ENCODE measurements around the gene CARS1.

CARS1 gene

DNA sequence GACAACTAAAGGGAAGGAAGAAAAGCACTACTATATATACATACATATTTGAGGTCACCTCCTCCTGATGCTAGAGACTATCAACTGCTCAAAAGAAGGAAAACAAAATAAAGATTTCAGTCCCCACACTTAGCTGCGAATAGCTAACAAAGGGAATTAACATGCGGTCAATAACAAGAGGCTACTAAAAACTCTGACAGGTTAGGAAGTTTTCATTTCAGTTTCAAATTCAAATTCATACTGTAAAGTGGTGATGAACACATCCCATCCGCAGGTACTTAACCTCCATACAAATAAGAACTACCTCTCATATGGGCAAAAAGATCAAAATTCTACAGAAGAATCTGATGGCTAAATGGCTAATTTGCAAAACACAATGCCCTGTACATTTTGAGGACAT lies 67.7 kb downstream of the CARS1 start:
- DNase-seq, result no peak

DNA sequence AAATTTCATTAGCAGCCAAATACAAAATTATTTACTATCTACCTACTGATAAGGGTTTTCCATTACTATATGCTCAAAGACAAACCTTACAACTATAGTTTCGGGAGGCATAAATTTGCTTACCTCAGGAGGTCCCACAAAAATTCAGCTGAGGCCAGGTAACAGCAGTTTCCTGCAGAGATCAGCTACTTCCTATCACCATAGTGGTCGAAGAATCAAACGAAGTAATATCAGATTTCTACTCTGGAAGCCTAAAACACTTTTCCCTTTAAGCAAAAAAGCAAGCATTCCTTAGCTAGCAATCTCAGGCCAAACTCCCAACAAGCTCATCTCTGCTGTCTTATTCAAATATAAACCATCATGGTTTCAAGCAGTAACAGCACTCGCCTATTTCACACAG lies 68.2 kb downstream of the CARS1 start:
- DNase-seq, result no peak

DNA sequence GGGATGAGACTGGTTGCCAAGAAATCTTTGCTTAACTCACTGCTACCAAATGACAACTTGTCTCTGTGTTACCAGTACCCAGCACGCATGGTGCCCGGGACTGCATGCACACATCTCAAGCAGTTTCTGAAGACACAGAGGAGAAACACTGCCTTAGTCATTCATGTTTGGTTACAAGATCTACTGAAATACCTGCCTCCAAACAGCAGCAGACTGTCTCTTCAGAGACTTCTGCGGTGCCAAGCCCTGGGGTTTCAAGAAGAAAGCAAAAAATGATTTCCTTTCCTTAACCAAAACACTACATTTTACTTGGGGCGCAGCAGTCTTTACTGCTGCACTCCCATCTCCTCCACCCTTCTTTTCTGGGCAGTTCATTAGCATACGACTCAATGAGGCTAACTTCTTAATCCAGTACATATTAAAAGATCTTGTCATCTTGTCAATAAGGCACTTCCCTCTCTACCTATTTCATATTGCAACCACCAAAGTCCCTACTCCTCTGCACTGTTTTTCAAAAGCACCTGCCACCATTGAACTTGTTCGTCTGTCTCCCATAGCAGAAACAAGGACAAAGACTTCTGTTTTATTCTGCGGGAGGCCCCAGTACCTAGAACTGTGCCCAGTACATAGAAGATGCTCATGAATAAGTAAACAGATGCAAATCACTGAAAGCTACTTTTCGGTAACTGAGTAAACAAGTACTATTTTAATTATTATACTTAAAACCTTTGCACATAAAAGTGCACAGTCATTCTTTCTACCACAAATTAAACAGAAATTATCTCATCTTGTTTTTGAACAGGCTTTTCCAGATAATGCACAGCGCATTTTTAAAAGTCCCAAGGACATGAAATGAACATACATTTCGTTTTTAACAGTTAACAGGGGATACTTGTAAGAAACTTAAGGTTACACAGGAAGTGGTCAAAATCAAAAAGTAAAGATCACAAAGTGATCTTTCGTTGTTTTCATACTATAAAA lies 69.1 kb downstream of the CARS1 start:
- DNase-seq, result no peak

DNA sequence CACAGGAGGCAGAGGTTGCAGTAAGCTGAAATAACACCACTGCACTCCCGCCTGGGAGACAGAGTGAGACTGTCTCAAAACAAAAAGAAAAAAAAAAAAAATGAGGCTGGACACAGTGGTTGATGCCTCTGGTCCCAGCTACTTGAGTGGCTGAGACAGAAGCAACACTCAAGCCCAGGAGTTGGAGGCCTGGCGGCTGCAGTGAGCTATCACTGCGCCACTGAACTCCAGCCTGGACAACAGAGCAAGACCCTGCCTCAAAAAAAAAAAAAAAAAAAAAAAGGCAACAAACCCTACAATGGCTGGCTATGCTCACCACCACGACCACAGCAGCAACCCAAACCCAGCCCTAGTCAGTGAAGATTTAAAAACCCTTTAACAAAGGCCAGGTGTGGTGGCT lies 73.3 kb downstream of the CARS1 start:
- no peak for DNase-seq

DNA sequence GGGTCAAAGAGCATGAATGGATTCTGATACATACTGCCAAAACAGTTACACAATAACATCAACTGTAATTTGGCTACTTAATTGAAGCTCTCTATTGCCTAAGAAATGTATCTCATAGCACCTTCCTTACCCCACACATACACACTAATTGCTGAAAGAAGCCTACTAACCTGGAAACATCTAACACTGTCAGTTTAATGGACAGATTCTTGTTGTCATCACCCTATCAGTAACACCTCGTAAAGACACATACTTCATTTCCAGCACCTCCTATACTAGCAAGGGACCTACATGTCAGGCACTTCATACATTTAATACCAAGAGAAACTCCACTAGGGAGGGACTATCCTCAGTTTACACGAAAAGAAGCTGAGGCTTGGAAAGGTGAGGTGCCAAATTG lies 75.0 kb downstream of the CARS1 start:
- no peak for DNase-seq

DNA sequence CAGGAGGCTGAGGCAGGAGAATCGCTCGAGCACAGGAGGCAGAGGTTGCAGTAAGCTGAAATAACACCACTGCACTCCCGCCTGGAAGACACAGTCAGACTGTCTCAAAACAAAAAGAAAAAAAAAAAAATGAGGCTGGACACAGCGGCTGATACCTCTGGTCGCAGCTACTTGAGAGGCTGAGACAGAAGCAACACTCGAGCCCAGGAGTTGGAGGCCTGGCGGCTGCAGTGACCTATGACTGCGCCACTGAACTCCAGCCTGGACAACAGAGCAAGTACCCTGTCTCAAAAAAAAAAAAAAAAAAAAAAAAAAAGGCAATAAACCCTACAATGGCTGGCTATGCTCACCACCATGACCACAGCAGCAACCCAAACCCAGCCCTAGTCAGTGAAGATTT lies 76.1 kb downstream of the CARS1 start:
- no peak for DNase-seq

DNA sequence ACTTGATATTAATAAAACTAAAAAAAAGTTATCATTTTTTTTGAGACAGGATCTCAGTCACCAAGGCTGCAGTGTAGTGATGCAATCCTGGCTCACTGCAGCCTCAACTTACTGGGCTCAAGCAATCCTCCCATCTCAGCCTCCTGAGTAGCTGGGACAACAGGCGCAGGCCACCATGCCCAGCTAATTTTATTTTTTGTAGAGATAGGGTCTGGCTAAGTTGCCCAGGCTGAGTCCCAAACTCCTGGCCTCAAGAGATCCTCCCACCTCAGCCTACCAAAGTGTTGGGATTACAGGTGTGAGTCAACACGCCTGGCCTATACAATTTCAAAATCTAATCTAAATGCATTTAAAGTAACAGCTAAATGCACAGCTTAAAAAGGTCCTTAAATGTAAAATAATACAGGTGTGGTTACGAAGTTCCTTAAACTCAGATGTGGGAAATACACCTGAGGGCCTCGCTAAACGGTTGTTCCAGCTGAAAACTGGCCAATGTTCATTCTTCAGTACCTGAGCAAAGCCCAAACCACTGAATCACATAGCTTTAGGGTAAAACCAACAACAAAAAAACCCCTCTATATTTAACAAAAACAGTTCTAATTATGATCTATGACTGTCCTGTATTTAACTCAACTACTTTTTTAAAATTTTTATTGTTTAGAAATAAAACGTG lies 76.9 kb downstream of the CARS1 start:
- no peak for DNase-seq

DNA sequence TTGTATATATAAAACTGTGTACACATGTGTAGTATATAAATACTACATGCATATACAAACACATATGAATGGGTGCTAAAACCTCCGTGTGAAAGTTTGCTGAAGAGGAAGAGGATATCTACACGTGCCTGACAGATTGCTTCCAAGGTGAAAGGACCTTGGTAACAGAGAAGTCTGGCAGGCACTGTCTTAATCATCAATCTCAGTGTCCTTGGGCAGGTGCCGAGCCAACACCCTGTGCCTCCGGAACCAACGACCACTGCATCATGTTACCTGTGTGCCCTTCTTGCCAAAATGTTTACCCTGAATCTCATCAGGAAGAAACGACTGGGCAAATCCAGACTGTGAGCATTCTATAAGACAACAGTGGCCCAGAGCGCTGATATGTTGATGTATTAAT lies 80.1 kb downstream of the CARS1 start:
- DNase-seq, result no peak

DNA sequence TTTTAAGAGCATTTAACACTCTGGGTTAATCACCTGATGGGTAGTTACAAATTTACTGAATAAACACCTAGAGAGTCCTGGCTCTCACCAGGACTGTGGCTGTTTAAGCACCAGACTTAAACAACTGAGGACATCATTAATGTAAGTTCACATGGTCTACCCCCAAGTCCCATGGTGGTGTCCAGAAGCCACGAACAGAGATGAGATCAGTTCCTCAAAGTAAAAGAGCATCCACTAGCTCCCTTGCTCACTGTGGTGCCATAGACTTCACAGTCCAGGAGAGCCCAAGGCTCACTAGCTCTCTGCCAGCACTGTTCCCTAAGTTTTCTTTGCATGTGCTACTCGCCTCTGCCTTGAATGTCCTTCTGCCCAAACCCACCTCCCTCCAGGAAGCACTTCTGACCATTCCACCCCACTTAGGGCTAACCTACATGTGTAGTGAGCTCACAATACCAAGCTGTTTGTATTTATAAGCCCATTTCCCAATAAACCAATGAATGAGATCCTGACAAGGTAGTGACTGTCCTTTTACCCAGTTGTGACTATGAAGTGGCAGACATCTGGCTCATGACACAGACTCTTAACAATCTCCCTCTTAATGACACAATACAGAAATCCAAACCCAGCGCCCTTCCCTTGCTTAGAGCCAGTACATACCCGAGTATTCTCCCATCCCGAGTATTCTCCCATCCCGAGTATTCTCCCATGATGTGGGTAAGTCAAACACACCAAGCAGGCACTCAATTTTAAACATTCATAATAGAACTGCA lies 80.7 kb downstream of the CARS1 start:
- DNase-seq, result no peak

DNA sequence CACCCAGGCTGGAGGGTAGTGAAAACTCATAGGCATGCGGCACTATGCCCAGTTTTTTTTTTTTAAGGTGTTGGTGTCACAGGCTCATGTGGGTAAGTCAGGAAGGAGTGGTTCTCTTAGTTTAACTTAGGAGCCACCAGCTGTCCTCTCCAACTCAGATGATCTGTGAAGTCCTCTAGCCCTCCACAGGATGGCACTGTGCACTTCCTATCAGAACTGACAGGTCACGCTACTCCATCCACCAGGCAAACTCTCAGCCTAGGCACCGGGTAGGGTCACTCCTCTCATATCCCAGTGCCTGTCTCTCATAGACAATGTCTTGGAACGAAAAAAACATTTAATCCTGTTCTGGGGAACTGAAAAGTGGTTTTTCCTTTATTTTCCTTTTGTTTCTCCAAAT lies 81.6 kb downstream of the CARS1 start:
- DNase-seq, result no peak

DNA sequence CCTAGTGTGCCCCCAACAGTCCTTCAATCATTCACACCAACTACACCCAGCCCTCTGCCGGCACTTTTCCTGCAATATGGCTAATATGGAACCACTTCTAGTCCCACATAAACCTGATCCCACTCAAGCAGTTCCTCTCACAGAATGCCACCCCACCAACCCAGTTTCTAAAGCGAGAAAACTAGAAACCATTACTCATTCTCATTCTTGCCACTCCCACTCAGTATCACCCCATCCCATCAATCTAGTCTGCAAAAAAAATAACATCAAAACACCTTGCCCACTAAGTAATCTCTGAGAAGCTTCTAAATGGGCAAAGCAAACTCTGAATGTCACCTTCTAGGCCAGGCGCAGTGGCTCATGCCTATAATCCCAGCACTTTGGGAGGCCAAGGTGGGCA lies 83.0 kb downstream of the CARS1 start:
- DNase-seq, result no peak

DNA sequence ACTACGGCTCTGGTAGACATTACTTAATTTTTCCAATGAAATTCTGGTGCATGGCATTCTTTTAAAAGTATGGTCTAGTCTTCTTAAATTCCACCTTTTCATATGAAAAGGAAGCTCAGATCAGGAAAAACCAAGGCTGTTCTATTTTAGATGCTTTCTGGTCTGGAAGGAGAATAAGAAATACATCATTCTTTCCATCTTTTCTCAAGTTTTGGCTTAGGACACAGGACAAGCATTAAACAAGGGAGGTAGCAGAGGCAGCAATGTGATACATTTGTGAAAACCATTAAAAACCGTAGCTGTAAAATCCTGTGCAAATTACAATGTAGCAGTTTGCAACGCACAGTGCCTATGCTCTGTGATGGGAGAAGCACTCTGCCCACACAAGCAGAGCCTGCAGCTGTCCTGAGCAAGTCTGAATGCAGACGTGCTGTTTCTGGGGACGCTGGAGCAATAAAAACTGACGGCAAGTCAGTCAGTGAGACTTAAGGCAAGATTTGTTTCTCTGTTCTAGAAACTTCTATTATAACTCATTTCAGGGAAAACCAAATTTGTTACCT lies 88.8 kb downstream of the CARS1 start:
- DNase-seq, result no peak

DNA sequence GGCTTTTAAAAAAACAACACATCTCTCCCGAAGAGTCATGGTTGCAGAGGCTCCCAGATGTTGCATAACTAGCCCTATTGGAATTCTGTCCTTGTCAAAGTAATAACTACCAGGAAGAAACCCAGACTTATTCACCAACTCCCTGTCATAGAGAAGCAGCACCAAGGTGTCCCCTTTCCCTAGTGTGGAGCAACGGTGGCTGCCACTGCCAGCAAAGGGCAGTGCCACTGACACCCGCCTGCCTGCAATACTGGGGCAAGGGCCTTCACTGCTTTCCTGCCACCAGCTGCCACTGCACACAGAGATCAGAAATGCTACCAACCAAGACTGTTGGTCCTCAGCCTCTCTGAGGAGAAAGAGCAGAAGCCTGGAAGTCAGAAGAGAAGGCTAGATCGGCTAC lies 92.4 kb downstream of the CARS1 start:
- no peak for DNase-seq

DNA sequence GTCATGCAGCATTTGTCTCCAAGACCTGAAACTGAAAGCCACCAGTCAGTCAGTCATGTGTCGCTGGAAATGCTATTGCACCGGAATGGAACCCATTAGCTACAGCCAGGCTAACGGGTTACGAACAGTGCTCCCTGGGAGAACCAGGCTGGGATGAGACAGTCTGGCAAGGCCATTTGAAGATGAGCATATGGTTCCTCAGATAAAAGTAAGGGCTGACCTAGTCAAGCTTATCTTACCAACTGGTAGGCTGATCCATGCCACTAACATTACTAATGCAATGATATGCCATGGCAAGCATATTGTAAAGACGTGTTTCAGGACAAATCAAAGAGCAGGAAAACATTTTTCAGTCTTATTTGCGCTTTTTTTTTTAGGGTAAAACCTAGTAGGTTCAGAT lies 93.5 kb downstream of the CARS1 start:
- DNase-seq, result no peak

DNA sequence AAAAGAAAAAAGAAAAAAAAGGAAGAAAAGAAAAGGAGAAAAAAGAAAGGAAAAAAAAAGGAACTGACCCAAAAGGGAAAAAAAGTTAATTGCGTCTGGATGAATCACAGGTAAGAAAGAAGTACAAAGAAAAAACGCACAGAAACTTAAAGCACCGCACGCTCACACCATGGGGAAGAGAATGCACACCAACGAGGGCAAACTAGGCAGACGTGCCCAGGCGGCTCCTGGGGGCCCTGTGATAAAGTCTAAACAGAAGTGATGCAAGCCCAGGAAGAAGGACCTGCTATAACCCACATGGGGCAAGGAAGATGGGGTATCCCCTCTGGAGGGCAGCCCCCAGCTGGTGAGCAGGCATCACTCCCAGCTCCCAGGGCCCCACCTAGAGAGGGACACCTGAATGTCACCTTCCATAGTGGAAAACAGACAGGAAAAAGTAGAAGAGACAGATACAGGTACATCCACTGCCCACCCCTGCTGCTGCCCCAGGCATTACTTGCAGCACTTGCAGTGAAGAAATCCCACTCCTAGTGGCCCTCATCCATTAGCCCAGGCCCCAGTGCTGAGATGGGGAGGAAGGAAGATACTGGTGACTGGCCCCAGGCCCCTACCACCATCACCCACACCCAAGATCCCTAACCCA lies 94.0 kb downstream of the CARS1 start:
- DNase-seq, result no peak

DNA sequence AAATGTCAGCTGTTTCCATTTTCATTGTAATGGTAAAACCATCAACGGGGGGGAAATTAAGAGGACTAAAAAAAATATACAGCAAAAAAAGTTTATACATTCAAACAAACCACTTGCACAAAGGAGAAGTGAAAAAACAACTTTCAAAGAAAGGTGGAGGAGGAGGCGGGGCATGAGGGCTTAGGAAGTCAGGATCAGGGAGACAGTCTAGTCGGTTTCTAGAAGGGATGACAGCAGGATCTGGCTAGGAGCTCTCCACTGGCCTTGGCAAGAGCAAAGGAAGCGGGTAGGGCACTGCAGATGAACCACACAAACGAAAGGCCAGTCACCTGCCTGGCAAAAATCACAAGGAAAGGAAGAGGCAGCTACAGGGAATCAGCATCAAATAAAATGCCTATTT lies 96.1 kb downstream of the CARS1 start:
- DNase-seq, result no peak

DNA sequence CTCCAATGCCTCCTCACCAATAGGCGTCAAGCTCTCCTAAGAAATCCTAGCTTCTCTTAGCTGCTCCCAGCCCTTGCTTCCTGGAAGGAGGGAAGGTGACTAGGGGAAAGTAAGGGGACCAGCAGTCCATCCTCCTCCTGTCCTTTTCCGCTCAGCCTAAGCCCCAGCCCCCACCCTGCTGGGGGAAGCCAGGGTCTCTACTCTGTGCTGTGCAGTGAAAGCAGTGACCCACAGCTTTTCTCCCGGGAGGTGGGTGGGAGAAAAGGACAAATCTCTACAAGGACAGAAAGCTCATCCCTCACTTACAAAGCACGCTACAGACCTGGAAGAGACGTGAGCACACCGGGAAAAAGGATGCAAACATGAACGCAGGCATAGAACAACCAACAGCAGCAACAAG lies 97.1 kb downstream of the CARS1 start:
- no peak for DNase-seq

DNA sequence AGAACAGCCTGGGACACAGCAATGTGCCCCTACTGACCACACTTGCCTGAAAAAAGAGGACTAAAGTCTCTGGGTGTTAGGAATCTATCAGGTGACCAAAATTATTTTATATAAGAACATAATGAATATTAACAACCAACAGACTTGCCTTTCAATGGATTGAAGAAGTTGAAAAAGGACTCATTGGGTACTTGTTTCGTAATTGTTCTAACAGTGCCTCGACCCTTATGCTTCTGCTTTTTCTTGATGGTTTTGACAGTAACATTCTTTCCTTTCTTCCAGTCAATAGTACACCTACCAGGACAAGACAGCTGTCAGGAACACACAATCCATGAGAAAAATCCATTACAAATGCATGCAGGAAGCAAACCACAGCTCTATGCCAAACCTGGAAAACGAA lies 99.0 kb downstream of the CARS1 start:
- no peak for DNase-seq

DNA sequence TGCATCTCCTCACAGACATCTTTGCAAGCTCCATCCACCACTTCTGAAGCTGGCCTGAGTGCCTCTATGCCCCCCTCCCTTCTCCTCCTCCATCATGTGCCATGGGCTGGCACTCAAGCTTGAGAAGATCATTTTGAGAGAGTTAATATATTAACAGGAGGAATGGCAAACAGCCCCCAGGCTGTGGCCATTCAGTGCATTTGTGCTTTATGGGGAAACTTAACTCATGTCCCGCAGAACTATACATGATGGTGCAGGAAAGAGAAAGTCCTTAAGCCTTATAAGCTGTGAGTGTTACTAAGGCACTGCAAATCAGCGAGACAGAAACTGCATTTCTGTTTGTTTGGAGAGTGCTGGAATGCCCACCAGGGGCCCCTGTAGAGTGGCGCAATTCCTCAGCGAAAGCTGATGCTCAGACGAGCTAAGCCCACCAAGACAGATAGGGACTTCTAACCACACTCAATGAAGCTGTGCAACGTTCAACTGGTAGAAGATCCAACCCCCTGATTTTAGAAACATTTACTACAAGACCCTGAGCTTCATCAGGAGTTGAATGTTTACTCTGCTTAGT lies 101.2 kb downstream of the CARS1 start:
- DNase-seq, result no peak

DNA sequence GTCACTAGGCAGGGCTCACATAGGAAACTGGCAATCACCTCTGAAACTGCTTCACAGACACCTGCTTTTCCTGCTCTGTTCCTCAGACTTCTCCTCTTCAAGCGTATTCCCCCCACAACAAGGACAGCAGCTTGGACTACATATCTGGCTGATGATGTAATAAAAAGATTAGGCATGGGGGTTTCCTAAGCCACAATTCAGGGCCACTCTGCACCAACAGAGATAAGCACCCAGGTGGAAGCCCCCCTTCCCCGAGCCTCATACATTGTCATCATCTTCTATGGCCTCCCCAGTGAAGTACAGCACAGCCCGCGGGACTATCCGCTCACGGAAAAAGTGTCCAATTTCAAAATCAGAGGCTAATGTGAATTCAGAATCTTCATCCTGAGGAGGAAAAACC lies 103.0 kb downstream of the CARS1 start:
- no peak for DNase-seq

DNA sequence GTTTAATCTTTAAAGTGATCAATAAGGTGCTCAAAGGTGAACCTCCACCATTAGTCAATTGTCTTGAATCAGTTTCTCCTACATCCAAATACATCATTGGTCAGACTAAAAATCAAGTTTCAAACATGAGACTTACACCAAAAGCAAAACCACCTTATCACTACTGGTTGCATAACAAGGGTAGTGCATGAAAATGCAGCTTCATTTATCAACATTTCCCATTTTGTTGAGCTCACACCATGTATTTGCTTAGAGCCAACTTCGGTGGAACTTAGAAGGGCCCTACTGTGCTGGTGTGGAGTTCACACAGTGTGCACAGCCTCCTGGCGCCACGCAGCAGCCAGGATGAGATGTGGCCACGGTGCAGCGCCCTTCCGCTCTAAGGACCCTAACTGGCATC lies 104.9 kb downstream of the CARS1 start:
- no peak for DNase-seq
